ENCODE measurements around the gene SERPINA5. TPM values are rescaled to one million over a fixed set of nuclear protein-coding genes. Genes with fewer than 3 reads are reported as not detected.

SERPINA5 gene
- total RNA-seq, 1 experiment from 2014 or later, result 3.0 TPM

GRCh38 chr14:94623856-94624499 is 42.8 kb downstream of the SERPINA5 start:
- RAD21 ChIA-PET (ENCODE audit: low non-redundant PET in 1 of 2, low total read pairs in 2 of 2, uncharacterized antibody in 2 of 2, unreplicated experiment in 2 of 2), result no interaction called here
- no peak overlapping the region for H3K9ac ChIP-seq (ENCODE audit: low read length)
- TF ChIP-seq YY1 (IDR thresholded peaks at IDR 0.05; ENCODE audit: extremely low read depth, insufficient replicate concordance, low read depth, low read length) (no peak), SIN3A (IDR thresholded peaks at IDR 0.05; ENCODE audit: low read depth) (no peak), FOSL1 (IDR thresholded peaks at IDR 0.05; ENCODE audit: low read depth) (no peak), MAX (IDR thresholded peaks at IDR 0.05) (no peak), ZFX (IDR thresholded peaks at IDR 0.05) (no peak), ZBTB33 (IDR thresholded peaks at IDR 0.05; ENCODE audit: extremely low read depth, insufficient replicate concordance, low read length) (no peak), SRF (IDR thresholded peaks at IDR 0.05; ENCODE audit: low read depth) (no peak), RAD21 (IDR thresholded peaks at IDR 0.05; ENCODE audit: low read depth) (no peak), ELF1 (IDR thresholded peaks at IDR 0.05; ENCODE audit: borderline replicate concordance, low read depth) (no peak), JUND (IDR thresholded peaks at IDR 0.05) (no peak), CEBPB (IDR thresholded peaks at IDR 0.05; ENCODE audit: low read depth) (no peak), ZNF274 (IDR thresholded peaks at IDR 0.05; ENCODE audit: low read depth, low read length) (no peak), SP1 (IDR thresholded peaks at IDR 0.05; ENCODE audit: low read depth) (no peak), CBX3 (IDR thresholded peaks at IDR 0.05; ENCODE audit: low read depth) (no peak), EZH2 (IDR thresholded peaks at IDR 0.05) (no peak), EGR1 (IDR thresholded peaks at IDR 0.05; ENCODE audit: low read depth) (no peak), TCF7L2 (IDR thresholded peaks at IDR 0.05; ENCODE audit: borderline replicate concordance, extremely low read depth, insufficient read depth, insufficient read length) (no peak)
- TF ChIP-seq, protein P1, sequence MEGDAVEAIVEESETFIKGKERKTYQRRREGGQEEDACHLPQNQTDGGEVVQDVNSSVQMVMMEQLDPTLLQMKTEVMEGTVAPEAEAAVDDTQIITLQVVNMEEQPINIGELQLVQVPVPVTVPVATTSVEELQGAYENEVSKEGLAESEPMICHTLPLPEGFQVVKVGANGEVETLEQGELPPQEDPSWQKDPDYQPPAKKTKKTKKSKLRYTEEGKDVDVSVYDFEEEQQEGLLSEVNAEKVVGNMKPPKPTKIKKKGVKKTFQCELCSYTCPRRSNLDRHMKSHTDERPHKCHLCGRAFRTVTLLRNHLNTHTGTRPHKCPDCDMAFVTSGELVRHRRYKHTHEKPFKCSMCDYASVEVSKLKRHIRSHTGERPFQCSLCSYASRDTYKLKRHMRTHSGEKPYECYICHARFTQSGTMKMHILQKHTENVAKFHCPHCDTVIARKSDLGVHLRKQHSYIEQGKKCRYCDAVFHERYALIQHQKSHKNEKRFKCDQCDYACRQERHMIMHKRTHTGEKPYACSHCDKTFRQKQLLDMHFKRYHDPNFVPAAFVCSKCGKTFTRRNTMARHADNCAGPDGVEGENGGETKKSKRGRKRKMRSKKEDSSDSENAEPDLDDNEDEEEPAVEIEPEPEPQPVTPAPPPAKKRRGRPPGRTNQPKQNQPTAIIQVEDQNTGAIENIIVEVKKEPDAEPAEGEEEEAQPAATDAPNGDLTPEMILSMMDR (IDR thresholded peaks at IDR 0.05 in 2 of 3, conservative IDR thresholded peaks at IDR 0.05 in 1 of 3; ENCODE audit: borderline replicate concordance in 1 of 3, insufficient read depth in 1 of 3, low read depth in 2 of 3, low read length in 2 of 3), result no peak
- no peaks in the 10 kb centered on the region for H4K20me1 ChIP-seq (ENCODE audit: insufficient read depth)
- peaks cover 25% of the 10 kb centered on the region for H3K27me3 ChIP-seq (ENCODE audit: insufficient read depth, low read length)
- no TSS peak for BruUV-seq (replicated peaks)
- no peaks in the 10 kb centered on the region for H3K4me1 ChIP-seq (ENCODE audit: control insufficient read depth in 1 of 2, insufficient read depth in 2 of 2, low read length in 2 of 2)
- peaks cover 0 to 1% of the 10 kb centered on the region in 2 experiments; a peak in 2 of 4 replicates for H3K9me3 ChIP-seq (ENCODE audit: control insufficient read depth in 1 of 2, insufficient read depth in 1 of 2, low read depth in 1 of 2, low read length in 2 of 2)
- no peak overlapping the region for H3K27ac ChIP-seq (ENCODE audit: low read depth, low read length)
- ATAC-seq (no peak), DNase-seq (ENCODE audit: low read depth, low spot score) (no peak)
- no peaks in the 10 kb centered on the region for H3K9me2 ChIP-seq (ENCODE audit: insufficient read depth)
- no peaks in the 10 kb centered on the region for H3K36me3 ChIP-seq (ENCODE audit: control insufficient read depth in 1 of 2, insufficient read depth in 2 of 2, low read length in 2 of 2)
- no peak overlapping the region for H3K4me3 ChIP-seq (replicated peaks in 1 of 2; ENCODE audit: low read depth in 1 of 2, low read length in 2 of 2)
- H2AFZ ChIP-seq (ENCODE audit: low read depth, low read length, poor library complexity, severe bottlenecking), result no peak overlapping the region
- H3K4me2 ChIP-seq (ENCODE audit: low read length), result no peak overlapping the region
- CTCF ChIA-PET, result no interaction called here
- intact Hi-C loops (cut with micrococcal nuclease), result no loop called here
- H3K79me2 ChIP-seq (ENCODE audit: insufficient read depth, low read length), result no peaks in the 10 kb centered on the region
- POLR2A ChIA-PET, result no interaction called here
